Transverse colon (tissue), 4 donors: ENCODE data around the gene STT3B.

ENCODE experiments used
- CTCF ChIP-seq, 5 experiments: fragments of 200-600 bp in 3 of 5; fragments of 450-650 bp in 2 of 5; sonication (generic) in 3 of 5; IDR thresholded peaks; 1 replicate in 2 of 5; 2 replicates in 3 of 5; pipeline ENCODE4 v1.5.1; 2016 to 2017; ENCODE audit warnings: antibody characterized with exemption in 5 of 5, inconsistent platforms in 3 of 5, mild to moderate bottlenecking in 2 of 5, moderate library complexity in 1 of 5
- EP300 ChIP-seq: sonication (generic); formaldehyde crosslinking; IDR thresholded peaks from one replicate; pipeline ENCODE4 v1.6.1; 2017; ENCODE audit warnings: antibody characterized with exemption, low read depth
- POLR2A ChIP-seq: fragments of 450-650 bp; IDR thresholded peaks from one replicate; pipeline ENCODE4 v1.6.1; 2016; ENCODE audit warnings: antibody characterized with exemption, mild to moderate bottlenecking, moderate library complexity
- POLR2AphosphoS5 ChIP-seq, 3 donors: sonication (generic); formaldehyde crosslinking; IDR thresholded peaks; one replicate each; pipeline ENCODE4 v1.6.1; 2016; ENCODE audit warnings: antibody characterized with exemption in 3 of 3

GRCh38 chr3:31521468-31521867 lies 11.3 kb upstream of the STT3B start:
- TF ChIP-seq EP300 (no peak), CTCF (IDR thresholded peaks at IDR 0.05) (no peak), POLR2A (no peak), POLR2AphosphoS5 (IDR thresholded peaks at IDR 0.05) (no peak)
